GM08714 (cell line): ENCODE measurements around the gene NPHP4.

Experiments used
- H3K4me3 ChIP-seq: fragments of 200-500 bp; sonication (Bioruptor generic); 2 replicates; pipeline ENCODE4 v1.5.1; 2014; ENCODE audit warnings: mild to moderate bottlenecking, low read length, inconsistent platforms
- ZNF274 ChIP-seq: IDR thresholded peaks from 2 replicates; pipeline ENCODE4 v1.6.1; 2012; ENCODE audit warnings: mild to moderate bottlenecking, low read depth, low read length

The NPHP4 gene

GRCh38 chr1:5951846-5952410 is 40.3 kb downstream of the NPHP4 start:
- H3K4me3 ChIP-seq: no peak overlapping the region
- TF ChIP-seq ZNF274: no peak

GRCh38 chr1:5950994-5951785 is 41.0 kb downstream of the NPHP4 start:
- TF ChIP-seq ZNF274: no peak
- no peak overlapping the region for H3K4me3 ChIP-seq

DNA sequence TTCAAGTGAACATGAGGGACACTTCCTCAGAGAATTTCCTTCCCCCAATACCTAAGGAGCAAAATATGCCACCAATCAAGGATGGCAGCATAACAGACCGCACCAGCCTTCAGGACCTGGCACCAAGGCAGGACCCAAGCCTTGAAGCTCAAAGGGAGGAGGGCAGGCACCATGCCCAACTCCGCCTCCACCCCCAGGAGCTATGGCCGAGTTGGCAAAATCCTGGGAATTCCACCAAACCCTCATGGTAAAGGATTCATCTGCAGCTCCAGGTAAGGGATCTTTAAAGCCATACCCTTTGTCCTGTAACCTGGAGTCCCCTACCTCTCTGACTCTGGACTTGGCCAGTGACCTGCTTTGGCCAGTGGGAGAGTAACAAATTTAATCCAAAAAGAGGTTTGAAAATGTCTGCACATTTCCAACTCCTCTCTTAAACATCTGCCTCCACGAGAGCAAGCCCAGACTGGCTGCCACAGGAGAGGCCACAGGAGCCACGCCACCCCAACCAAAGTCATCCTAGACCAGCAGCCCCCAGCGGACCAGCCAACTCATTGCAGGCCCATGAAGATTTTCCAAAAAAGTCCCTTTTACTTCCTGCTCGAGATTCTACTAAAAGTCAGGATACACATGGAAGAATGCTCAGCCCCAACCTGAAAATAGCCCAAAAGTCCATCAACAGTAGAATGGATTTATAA is 41.9 kb downstream of the NPHP4 start:
- H3K4me3 ChIP-seq: no peak overlapping the region
- no peak for TF ChIP-seq ZNF274

DNA sequence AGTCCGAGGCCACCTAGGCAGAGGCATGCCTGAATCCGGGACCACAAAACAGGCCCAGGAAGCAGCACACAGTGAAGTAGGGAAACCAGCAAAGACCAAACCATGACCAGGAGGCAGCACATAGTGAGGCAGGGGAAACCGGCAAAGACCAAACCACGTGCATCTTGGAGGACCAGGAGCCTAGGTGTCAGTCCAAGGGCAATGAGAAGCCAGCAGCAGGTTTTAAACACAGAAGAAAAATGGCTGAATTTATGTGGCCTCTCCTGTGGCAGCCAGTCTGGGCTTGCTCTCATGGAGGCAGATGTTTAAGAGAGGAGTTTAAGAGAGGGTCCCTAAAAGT is 42.5 kb downstream of the NPHP4 start:
- TF ChIP-seq ZNF274: no peak
- no peak overlapping the region for H3K4me3 ChIP-seq

GRCh38 chr1:5949085-5949760 is 43.0 kb downstream of the NPHP4 start:
- TF ChIP-seq ZNF274: no peak
- H3K4me3 ChIP-seq: no peak overlapping the region

DNA sequence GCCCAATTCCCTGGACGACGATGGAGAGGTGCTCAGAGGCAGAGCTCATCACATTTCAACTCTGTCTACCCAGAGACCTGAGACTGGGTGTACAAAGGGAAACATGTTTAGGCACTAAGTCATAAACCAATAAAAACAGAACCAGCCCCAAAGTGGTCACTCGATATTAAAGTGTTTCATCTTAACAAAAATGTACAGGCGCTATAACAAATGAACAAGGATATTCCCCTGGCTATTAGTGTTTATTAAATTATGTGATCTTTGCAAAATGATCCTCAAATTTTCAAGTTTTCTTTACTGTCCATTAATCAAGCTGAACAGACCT is 43.6 kb downstream of the NPHP4 start:
- no peak for TF ChIP-seq ZNF274
- H3K4me3 ChIP-seq: no peak overlapping the region

- H3K4me3 ChIP-seq: no peak overlapping the region
- TF ChIP-seq ZNF274: no peak
Measured at GRCh38 chr1:5947978-5948680, 44.1 kb downstream of the NPHP4 start.

GRCh38 chr1:5947071-5947821 is 45.0 kb downstream of the NPHP4 start:
- no peak for TF ChIP-seq ZNF274
- H3K4me3 ChIP-seq: no peak overlapping the region

DNA sequence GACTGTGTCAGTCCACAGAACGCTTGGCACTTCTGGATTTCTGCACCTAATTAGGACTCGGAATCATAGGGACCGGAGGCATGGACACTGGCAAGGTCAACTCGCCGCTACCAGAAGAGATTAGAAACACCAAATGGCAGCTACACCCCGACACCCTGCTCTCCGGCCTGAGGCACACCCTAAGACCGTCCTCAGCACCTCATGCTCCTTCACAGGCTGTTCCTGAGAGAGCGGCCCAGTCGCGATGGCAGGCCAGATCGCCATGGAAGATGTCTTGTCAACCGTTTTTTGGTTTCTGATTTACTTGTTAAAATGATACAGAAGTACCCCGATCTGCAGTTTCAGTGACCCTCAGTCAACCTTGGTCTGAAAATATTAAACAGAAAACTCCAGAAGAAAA is 46.8 kb downstream of the NPHP4 start:
- TF ChIP-seq ZNF274: no peak
- H3K4me3 ChIP-seq: no peak overlapping the region

DNA sequence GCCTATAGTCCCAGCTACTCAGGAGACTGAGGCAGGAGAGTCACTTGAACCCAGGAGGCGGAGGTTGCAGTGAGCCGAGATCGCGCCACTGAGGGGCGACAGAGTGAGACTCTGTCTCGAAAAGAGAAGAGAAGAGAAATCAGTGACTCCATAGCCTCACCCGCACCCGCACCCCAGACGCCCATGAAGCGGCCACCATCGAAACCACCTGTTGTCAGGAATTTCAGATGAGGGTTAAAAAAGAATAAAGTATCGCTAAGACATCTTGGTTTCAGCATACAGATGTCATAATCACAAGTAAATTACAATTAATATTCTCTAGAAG is 47.4 kb downstream of the NPHP4 start:
- no peak for TF ChIP-seq ZNF274
- no peak overlapping the region for H3K4me3 ChIP-seq

DNA sequence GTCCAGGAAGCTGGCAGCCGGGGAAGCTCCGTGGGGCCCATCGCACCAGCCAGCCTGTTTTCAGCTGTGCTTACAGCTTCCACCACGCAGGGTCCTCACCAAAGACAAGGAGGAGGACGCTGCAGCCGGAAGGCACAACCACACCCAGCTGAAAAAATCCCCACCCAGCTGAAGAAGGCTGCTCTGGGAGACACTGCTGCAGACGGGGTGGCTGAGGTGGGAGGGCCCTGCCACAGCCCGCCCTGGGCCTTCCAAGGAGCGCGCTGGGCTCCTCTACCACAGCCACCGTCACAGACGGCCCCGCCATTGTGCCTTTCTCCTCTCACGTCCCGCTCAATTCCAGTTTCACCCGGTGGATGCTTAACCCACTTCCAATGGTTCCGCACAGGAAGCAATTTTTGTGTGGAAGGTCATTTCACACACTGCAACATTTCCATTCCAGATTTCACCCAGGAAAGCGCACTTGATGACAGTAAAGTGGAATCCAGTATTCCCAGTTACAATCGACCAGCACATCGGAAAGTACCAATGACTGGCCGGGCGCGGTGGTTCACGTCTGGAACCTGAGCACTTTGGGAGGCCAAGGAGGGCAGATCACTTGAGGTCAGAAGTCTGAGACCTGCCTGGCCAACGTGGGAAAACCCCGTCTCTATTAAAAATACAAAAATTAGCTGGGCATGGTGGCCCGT is 47.9 kb downstream of the NPHP4 start:
- no peak overlapping the region for H3K4me3 ChIP-seq
- TF ChIP-seq ZNF274: no peak

DNA sequence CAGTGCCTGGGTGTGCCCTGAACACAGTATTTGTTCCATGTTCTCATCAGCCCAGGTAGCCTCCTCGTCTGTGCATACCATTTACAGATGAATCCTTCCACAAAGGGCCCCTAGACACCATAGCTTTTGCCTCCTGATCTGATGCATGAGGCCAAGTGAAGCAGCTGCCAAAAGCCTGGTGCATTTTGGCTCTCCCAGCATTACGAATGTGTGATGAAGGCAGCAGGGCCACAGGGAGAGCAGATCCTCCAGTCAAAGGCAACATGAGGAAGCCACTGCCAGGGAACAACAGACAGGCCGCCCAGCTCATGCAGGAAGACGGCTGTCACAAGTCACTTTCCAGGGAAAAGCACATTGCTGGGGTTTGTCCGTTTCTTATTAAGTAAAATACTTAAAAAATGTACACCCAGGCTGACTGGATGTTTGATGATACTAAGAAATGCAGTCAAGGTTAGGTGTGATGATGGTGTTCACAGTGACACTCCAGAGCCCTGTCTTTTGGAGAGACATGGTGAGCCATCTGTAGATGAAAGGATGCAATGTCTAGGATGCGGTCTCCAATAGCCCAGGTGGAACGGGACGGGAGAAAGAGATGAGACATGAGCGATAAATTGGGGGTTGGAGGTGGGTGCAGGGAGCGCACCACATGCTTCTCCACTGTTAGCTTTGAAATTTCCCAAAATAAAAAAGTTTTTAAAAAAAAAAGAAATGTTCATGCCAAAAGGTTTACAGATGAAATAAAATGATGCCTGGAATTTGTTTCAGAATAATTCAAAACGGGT is 48.7 kb downstream of the NPHP4 start:
- TF ChIP-seq ZNF274: no peak
- no peak overlapping the region for H3K4me3 ChIP-seq

GRCh38 chr1:5941671-5942070 is 50.6 kb downstream of the NPHP4 start:
- TF ChIP-seq ZNF274: no peak

More at GRCh38 chr1:5941671-5942070, 50.6 kb downstream of the NPHP4 start:
- H3K4me3 ChIP-seq: no peak overlapping the region
